ENCODE measurements around the gene NT5C1B.

DNA sequence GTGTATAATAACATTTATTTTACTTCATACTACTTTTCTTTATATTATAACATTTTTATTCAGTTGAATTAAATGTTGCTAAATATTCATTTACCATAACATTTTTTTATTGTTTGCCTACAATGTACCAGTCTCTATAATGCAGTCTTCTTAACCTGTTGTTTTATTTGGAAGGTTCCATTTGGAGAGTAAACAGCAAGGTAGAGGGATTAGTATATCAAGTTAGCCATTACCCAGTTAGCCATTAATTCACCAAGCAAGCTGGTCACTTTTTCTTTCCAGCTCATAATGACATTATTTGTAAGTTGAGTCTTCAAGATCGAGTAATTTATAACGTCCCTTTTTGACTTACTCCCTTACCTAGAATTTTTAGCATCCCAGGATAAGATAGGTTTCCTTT lies 29.7 kb upstream of the NT5C1B start:
- TF ChIP-seq, protein P1, sequence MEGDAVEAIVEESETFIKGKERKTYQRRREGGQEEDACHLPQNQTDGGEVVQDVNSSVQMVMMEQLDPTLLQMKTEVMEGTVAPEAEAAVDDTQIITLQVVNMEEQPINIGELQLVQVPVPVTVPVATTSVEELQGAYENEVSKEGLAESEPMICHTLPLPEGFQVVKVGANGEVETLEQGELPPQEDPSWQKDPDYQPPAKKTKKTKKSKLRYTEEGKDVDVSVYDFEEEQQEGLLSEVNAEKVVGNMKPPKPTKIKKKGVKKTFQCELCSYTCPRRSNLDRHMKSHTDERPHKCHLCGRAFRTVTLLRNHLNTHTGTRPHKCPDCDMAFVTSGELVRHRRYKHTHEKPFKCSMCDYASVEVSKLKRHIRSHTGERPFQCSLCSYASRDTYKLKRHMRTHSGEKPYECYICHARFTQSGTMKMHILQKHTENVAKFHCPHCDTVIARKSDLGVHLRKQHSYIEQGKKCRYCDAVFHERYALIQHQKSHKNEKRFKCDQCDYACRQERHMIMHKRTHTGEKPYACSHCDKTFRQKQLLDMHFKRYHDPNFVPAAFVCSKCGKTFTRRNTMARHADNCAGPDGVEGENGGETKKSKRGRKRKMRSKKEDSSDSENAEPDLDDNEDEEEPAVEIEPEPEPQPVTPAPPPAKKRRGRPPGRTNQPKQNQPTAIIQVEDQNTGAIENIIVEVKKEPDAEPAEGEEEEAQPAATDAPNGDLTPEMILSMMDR (IDR thresholded peaks at IDR 0.05): no peak
- no peak for TF ChIP-seq POLR2A (IDR thresholded peaks at IDR 0.05)
